NCI-H2107 (cell line): ENCODE data around the gene PIGV.

Source experiments
- DNase-seq: peaks from one replicate; lab custom pipeline; 2025; lab: John Stamatoyannopoulos, UW

Gene PIGV

GRCh38 chr1:26787706-26788514 is at the start of gene PIGV:
TSS of gene PIGV (plus strand) at chr1:26787950. CDS start at chr1:26790816, 2,866 bp downstream.
- peak; percentile 86 for DNase-seq

GRCh38 chr1:26739329-26739914 is 48.3 kb upstream of the PIGV start:
- DNase-seq = no peak

GRCh38 chr1:26740023-26740634 is 47.6 kb upstream of the PIGV start:
- DNase-seq = no peak

DNA sequence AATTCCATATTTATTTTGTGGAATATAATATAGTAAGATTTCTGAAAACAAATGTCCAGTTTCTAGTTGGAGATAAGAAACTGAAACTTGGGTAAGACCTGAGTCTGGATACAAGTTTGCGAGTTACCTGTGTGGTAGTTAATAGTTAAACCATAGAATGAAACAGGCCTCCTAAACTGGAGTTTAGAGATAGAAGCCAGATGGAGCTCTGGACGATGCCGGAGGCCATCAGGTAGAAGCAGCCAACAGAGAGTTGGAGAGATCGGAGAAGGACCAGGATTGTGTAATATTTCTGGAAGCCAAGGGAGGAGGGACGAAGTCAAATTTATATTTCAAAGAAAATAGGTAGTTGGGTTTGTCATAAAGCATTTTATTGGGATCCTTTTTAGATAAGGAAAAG is 46.8 kb upstream of the PIGV start:
- DNase-seq = no peak

DNA sequence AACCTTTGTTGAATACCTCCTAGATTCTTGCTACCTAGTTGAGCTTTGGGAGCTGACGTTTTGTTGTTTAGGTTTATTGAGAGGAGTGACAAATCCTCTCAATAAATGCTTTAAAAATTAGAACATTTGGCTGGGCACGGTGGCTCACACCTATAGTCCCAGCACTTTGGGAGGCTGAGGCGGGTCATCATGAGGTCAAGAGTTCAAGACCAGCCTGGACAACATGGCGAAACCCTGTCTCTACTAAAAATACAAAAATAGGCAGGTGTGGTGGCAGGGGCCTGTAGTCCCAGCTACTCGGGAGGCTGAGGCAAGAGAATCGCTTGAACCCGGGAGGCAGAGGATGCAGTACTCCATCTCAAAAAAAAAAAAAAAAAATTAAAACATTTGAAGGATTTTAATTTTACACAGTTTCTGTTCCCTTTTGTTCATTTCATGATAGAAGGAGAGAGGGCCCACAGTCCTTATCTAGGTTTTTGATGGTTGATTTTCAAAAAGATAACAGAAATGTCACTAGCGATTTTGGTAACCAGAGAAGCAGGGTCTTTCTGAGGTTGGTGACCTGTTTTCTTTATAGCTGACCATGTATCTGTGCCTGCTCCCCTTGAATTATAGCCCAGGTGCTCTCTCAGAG is 44.2 kb upstream of the PIGV start:
- no peak for DNase-seq

- DNase-seq = no peak
Measured at GRCh38 chr1:26744075-26744959, 43.4 kb upstream of the PIGV start.

DNA sequence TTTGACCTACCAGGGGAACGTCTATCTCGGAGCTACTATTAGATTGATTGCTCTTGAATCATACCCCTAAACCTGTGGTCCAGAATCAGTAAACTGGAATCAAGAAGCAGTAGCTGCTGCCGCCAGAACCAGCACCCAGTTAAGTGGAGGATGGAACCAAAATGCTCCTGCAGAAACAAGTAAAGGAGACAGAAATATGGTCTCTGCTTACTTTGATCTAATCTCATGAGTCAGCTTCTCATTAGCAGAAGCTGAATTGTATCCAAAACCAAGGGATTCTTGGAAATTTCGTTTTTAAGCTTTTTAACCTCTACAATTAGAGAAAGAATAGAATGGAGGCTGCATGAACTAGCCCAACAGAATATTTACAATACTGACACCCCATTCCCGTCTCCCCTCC is 42.6 kb upstream of the PIGV start:
- DNase-seq = no peak

DNA sequence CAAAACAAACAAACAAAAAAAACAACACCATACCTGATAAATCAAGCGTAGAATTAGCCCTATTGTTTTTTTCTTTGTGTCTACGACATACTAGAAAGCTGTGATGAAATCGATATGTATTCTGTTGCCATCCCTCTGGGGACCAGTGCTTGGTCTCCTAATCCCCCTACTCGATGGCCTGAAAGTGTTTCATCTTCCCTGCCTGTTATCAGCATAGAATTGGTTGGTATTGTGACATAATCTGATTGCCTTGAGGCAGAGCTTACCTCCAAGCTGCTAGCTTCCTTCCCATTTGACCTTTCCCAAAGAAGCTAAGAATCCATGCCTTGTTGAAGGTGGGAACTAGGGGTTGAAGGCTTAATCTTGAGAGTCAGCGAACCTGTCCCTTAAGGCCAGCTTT is 40.7 kb upstream of the PIGV start:
- DNase-seq = no peak

- no peak for DNase-seq
Measured at GRCh38 chr1:26748351-26748750, 39.4 kb upstream of the PIGV start.

- DNase-seq = no peak
Measured at GRCh38 chr1:26749458-26749857, 38.3 kb upstream of the PIGV start.

DNA sequence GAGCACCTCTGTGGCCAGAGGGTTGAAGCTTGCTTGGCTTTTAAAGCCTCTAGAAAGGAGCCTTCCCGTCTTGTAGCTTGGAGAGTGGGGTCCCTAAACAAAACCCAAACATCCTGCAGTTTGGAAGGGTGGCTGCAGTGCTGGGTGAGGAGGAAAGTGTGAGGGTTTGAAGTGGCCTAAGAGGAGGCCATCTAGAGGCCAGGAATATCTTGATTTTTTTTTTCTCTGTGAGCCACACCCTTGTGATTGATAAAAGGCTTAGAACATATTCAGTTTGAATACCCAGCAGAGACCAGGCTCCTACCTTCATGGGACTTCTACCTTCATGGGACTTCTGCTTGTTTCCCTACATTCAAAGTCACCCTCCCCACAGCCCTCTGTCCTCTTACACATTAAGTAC is 37.3 kb upstream of the PIGV start:
- DNase-seq = no peak

- DNase-seq = no peak
Measured at GRCh38 chr1:26752519-26752918, 35.2 kb upstream of the PIGV start.

GRCh38 chr1:26754086-26754874 is 33.5 kb upstream of the PIGV start:
- DNase-seq = no peak

DNA sequence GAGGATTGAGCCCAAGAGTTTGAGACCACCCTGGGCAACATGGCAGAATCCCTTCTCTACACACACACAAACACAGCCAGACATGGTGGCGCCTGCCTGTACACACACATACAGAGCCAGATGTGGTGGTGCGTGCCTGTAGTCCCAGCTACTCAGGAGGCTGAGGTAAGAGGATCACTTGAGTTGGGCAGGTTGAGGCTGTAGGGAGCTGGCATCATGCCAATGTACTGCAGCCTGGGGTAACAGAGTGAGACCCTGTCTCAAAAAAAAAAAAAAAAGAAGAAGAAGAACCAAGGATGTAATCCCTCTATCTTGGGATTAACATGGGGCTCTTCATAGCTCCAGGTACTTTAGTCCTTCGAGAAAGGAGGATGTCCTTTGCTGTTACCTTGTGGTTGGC is 29.4 kb upstream of the PIGV start:
- DNase-seq = no peak

- no peak for DNase-seq
Measured at GRCh38 chr1:26759531-26759930, 28.2 kb upstream of the PIGV start.

DNA sequence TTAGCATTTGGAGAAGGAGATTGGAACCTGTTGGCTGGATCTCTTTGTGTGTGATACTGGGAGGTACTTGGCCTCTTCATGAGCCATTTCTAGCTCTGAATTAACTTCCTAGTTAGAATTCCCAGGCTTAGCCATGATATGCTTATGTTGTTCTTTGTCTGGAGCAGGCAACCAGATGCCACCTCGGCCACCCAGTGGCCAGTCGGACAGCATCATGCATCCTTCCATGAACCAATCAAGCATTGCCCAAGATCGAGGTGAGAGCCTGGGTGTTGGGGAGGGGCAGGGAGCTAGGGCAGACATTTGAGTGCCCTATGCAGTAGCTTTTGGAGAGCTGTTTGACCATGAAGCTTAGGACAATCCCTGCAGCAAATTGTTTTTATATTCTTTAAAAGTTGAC is 26.5 kb upstream of the PIGV start:
- DNase-seq = no peak

GRCh38 chr1:26767714-26768113 is 20.0 kb upstream of the PIGV start:
- DNase-seq = no peak

GRCh38 chr1:26768755-26769154 is 19.0 kb upstream of the PIGV start:
- no peak for DNase-seq

GRCh38 chr1:26771285-26771642 is 16.5 kb upstream of the PIGV start:
- DNase-seq = peak; percentile 51

- no peak for DNase-seq
Measured at GRCh38 chr1:26771643-26772321, 16.0 kb upstream of the PIGV start.

GRCh38 chr1:26772687-26773086 is 15.1 kb upstream of the PIGV start:
- DNase-seq = no peak
